GM23338 (cell line): ENCODE data around the gene CYP26C1.

ENCODE experiments used
- CREB1 ChIP-seq: fragments of 250-450 bp; sonication (Bioruptor Pico); IDR thresholded peaks from 2 replicates; pipeline ENCODE4 v1.5.0; 2020; ENCODE audit warnings: low read depth, mild to moderate bottlenecking, moderate library complexity
- EZH2 ChIP-seq: fragments of 200-600 bp; sonication (generic); IDR thresholded peaks from one replicate; pipeline ENCODE4 v1.8.0; 2017; ENCODE audit warnings: antibody characterized with exemption, mild to moderate bottlenecking, low read depth; ENCODE audit not compliant: unreplicated experiment
- EZH2phosphoT487 ChIP-seq: fragments of 200-600 bp; sonication (generic); IDR thresholded peaks from one replicate; pipeline ENCODE4 v1.8.1; 2018; ENCODE audit warnings: antibody characterized with exemption; ENCODE audit not compliant: unreplicated experiment
- JUNB ChIP-seq: IDR thresholded peaks from one replicate; pipeline ENCODE4 v1.6.1; 2016; ENCODE audit warnings: antibody characterized with exemption; ENCODE audit not compliant: unreplicated experiment
- NANOG ChIP-seq: IDR thresholded peaks from 2 replicates; pipeline ENCODE4 v1.6.1; 2016; ENCODE audit warnings: antibody characterized with exemption, borderline replicate concordance
- POLR2AphosphoS5 ChIP-seq: IDR thresholded peaks from 2 replicates; pipeline ENCODE4 v1.6.1; 2016; ENCODE audit warnings: antibody characterized with exemption, low read depth
- STAT1 ChIP-seq: IDR thresholded peaks from one replicate; pipeline ENCODE4 v1.6.1; 2016; ENCODE audit warnings: antibody characterized with exemption; ENCODE audit not compliant: unreplicated experiment
- ZNF114 ChIP-seq: fragments of 250-450 bp; sonication (Bioruptor Pico); IDR thresholded peaks from 2 replicates; pipeline ENCODE4 v1.5.0; 2020; ENCODE audit warnings: mild to moderate bottlenecking, moderate library complexity
- ZNF331 ChIP-seq: fragments of 250-450 bp; sonication (Bioruptor Pico); IDR thresholded peaks from 2 replicates; pipeline ENCODE4 v1.5.0; 2020; ENCODE audit warnings: low read depth, mild to moderate bottlenecking, moderate library complexity
- TF ChIP-seq, protein P1 (sequence below), 2 experiments: fragments of 200-600 bp in 1 of 2; sonication (generic) in 1 of 2; conservative IDR thresholded peaks; 2 replicates each; pipeline versions ENCODE4 v1.5.1 to v1.6.1; 2016 to 2017; ENCODE audit warnings: antibody characterized with exemption in 2 of 2, low read depth in 2 of 2, mild to moderate bottlenecking in 2 of 2, moderate library complexity in 1 of 2
- TF ChIP-seq, protein P2 (sequence below): IDR thresholded peaks from one replicate; pipeline ENCODE4 v1.6.1; 2018; ENCODE audit warnings: antibody characterized with exemption; ENCODE audit not compliant: unreplicated experiment
- TF ChIP-seq, protein P3 (sequence below): fragments of 250-450 bp; sonication (Bioruptor Pico); IDR thresholded peaks from 2 replicates; pipeline ENCODE4 v1.5.0; 2020; ENCODE audit warnings: mild to moderate bottlenecking, moderate library complexity
- TF ChIP-seq, protein P4 (sequence below): IDR thresholded peaks from 2 replicates; pipeline ENCODE4 v1.6.1; 2016; ENCODE audit warnings: antibody characterized with exemption

DNA sequence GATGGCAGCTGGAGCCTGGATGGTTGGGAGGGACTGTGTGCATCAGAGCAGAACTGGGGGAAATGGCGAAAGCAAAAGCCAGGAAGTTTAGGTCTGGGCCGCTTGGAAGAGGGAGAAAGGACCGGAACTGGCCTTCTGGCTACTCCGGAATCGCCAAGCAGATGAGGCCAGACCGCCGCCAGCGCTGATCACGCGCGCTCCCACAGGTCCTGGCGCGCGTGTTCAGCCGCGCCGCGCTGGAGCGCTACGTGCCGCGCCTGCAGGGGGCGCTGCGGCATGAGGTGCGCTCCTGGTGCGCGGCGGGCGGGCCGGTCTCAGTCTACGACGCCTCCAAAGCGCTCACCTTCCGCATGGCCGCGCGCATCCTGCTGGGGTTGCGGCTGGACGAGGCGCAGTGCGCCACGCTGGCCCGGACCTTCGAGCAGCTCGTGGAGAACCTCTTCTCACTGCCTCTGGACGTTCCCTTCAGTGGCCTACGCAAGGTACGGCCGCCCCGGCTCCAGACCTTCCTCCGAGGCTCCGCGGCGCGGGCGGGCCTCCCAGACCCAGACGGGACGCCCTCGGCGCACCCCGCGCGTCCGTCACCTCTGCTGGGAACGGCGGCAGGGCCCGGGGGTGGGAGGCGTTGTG lies 2.0 kb downstream of the CYP26C1 start:
- TF ChIP-seq EZH2phosphoT487 (peak; percentile 93), JUNB (no peak), ZNF331 (no peak), POLR2AphosphoS5 (no peak), EZH2 (peak; percentile 46), CREB1 (peak; percentile 60; the same call in 1 of the 2 replicates), ZNF114 (CRISPR knock-in tag) (no peak), STAT1 (no peak), NANOG (no peak)
- TF ChIP-seq, protein P1, sequence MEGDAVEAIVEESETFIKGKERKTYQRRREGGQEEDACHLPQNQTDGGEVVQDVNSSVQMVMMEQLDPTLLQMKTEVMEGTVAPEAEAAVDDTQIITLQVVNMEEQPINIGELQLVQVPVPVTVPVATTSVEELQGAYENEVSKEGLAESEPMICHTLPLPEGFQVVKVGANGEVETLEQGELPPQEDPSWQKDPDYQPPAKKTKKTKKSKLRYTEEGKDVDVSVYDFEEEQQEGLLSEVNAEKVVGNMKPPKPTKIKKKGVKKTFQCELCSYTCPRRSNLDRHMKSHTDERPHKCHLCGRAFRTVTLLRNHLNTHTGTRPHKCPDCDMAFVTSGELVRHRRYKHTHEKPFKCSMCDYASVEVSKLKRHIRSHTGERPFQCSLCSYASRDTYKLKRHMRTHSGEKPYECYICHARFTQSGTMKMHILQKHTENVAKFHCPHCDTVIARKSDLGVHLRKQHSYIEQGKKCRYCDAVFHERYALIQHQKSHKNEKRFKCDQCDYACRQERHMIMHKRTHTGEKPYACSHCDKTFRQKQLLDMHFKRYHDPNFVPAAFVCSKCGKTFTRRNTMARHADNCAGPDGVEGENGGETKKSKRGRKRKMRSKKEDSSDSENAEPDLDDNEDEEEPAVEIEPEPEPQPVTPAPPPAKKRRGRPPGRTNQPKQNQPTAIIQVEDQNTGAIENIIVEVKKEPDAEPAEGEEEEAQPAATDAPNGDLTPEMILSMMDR (conservative IDR thresholded peaks at IDR 0.05; ENCODE audit: low read depth in 2 of 2) = peak; percentile 67 to 76
- TF ChIP-seq, protein P2, sequence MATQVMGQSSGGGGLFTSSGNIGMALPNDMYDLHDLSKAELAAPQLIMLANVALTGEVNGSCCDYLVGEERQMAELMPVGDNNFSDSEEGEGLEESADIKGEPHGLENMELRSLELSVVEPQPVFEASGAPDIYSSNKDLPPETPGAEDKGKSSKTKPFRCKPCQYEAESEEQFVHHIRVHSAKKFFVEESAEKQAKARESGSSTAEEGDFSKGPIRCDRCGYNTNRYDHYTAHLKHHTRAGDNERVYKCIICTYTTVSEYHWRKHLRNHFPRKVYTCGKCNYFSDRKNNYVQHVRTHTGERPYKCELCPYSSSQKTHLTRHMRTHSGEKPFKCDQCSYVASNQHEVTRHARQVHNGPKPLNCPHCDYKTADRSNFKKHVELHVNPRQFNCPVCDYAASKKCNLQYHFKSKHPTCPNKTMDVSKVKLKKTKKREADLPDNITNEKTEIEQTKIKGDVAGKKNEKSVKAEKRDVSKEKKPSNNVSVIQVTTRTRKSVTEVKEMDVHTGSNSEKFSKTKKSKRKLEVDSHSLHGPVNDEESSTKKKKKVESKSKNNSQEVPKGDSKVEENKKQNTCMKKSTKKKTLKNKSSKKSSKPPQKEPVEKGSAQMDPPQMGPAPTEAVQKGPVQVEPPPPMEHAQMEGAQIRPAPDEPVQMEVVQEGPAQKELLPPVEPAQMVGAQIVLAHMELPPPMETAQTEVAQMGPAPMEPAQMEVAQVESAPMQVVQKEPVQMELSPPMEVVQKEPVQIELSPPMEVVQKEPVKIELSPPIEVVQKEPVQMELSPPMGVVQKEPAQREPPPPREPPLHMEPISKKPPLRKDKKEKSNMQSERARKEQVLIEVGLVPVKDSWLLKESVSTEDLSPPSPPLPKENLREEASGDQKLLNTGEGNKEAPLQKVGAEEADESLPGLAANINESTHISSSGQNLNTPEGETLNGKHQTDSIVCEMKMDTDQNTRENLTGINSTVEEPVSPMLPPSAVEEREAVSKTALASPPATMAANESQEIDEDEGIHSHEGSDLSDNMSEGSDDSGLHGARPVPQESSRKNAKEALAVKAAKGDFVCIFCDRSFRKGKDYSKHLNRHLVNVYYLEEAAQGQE = no peak
- TF ChIP-seq, protein P3, sequence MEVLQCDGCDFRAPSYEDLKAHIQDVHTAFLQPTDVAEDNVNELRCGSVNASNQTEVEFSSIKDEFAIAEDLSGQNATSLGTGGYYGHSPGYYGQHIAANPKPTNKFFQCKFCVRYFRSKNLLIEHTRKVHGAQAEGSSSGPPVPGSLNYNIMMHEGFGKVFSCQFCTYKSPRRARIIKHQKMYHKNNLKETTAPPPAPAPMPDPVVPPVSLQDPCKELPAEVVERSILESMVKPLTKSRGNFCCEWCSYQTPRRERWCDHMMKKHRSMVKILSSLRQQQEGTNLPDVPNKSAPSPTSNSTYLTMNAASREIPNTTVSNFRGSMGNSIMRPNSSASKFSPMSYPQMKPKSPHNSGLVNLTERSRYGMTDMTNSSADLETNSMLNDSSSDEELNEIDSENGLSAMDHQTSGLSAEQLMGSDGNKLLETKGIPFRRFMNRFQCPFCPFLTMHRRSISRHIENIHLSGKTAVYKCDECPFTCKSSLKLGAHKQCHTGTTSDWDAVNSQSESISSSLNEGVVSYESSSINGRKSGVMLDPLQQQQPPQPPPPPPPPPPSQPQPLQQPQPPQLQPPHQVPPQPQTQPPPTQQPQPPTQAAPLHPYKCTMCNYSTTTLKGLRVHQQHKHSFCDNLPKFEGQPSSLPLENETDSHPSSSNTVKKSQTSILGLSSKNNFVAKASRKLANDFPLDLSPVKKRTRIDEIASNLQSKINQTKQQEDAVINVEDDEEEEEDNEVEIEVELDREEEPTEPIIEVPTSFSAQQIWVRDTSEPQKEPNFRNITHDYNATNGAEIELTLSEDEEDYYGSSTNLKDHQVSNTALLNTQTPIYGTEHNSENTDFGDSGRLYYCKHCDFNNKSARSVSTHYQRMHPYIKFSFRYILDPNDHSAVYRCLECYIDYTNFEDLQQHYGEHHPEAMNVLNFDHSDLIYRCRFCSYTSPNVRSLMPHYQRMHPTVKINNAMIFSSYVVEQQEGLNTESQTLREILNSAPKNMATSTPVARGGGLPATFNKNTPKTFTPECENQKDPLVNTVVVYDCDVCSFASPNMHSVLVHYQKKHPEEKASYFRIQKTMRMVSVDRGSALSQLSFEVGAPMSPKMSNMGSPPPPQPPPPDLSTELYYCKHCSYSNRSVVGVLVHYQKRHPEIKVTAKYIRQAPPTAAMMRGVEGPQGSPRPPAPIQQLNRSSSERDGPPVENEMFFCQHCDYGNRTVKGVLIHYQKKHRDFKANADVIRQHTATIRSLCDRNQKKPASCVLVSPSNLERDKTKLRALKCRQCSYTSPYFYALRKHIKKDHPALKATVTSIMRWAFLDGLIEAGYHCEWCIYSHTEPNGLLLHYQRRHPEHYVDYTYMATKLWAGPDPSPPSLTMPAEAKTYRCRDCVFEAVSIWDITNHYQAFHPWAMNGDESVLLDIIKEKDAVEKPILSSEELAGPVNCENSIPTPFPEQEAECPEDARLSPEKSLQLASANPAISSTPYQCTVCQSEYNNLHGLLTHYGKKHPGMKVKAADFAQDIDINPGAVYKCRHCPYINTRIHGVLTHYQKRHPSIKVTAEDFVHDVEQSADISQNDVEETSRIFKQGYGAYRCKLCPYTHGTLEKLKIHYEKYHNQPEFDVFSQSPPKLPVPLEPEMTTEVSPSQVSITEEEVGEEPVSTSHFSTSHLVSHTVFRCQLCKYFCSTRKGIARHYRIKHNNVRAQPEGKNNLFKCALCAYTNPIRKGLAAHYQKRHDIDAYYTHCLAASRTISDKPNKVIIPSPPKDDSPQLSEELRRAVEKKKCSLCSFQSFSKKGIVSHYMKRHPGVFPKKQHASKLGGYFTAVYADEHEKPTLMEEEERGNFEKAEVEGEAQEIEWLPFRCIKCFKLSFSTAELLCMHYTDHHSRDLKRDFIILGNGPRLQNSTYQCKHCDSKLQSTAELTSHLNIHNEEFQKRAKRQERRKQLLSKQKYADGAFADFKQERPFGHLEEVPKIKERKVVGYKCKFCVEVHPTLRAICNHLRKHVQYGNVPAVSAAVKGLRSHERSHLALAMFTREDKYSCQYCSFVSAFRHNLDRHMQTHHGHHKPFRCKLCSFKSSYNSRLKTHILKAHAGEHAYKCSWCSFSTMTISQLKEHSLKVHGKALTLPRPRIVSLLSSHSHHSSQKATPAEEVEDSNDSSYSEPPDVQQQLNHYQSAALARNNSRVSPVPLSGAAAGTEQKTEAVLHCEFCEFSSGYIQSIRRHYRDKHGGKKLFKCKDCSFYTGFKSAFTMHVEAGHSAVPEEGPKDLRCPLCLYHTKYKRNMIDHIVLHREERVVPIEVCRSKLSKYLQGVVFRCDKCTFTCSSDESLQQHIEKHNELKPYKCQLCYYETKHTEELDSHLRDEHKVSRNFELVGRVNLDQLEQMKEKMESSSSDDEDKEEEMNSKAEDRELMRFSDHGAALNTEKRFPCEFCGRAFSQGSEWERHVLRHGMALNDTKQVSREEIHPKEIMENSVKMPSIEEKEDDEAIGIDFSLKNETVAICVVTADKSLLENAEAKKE (CRISPR knock-in tag) = no peak
- TF ChIP-seq, protein P4, sequence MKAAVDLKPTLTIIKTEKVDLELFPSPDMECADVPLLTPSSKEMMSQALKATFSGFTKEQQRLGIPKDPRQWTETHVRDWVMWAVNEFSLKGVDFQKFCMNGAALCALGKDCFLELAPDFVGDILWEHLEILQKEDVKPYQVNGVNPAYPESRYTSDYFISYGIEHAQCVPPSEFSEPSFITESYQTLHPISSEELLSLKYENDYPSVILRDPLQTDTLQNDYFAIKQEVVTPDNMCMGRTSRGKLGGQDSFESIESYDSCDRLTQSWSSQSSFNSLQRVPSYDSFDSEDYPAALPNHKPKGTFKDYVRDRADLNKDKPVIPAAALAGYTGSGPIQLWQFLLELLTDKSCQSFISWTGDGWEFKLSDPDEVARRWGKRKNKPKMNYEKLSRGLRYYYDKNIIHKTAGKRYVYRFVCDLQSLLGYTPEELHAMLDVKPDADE = no peak
